Neural progenitor cell (in vitro differentiated cells): ENCODE results near the gene UGT2B11. TPM values are rescaled to one million over a fixed set of nuclear protein-coding genes. Genes with fewer than 3 reads are reported as not detected.
"Not testable (repeated sequence)": the region's sequence is repeated elsewhere in the genome, so short reads cannot be mapped to it uniquely, and the experiment has no call there.

Experiments used
- DNase-seq: peaks from one replicate; pipeline ENCODE4 v3.0.0-alpha.2; 2016; ENCODE audit warnings: low spot score
- H2AFZ ChIP-seq: fragments of 200-600 bp; sonication (generic); replicated peaks from 2 replicates; pipeline ENCODE4 v1.6.1; 2016; ENCODE audit warnings: antibody characterized with exemption
- H3F3A ChIP-seq: fragments of 200-600 bp; sonication (generic); 2 replicates; pipeline ENCODE4 v1.6.1; 2016; ENCODE audit warnings: antibody characterized with exemption, low read depth
- H3K27ac ChIP-seq: fragments of 200-600 bp; sonication (generic); 2 replicates; pipeline ENCODE4 v1.5.1; 2016; ENCODE audit warnings: mild to moderate bottlenecking
- H3K27me3 ChIP-seq: fragments of 200-600 bp; sonication (generic); 2 replicates; pipeline ENCODE4 v1.6.1; 2016; ENCODE audit warnings: mild to moderate bottlenecking, moderate library complexity
- H3K36me3 ChIP-seq: fragments of 200-600 bp; sonication (generic); 2 replicates; pipeline ENCODE4 v1.5.1; 2016
- H3K4me1 ChIP-seq: fragments of 200-600 bp; sonication (generic); 2 replicates; pipeline ENCODE4 v1.6.1; 2016; ENCODE audit warnings: mixed run types
- H3K4me2 ChIP-seq: fragments of 200-600 bp; sonication (generic); 2 replicates; pipeline ENCODE4 v1.6.1; 2016
- H3K4me3 ChIP-seq: fragments of 200-600 bp; sonication (generic); 2 replicates; pipeline ENCODE4 v1.5.1; 2016
- H3K79me2 ChIP-seq: fragments of 200-600 bp; sonication (generic); 2 replicates; pipeline ENCODE4 v1.6.1; 2016; ENCODE audit warnings: low read depth
- H3K9ac ChIP-seq: fragments of 200-600 bp; sonication (generic); 2 replicates; pipeline ENCODE4 v1.6.1; 2016
- H3K9me3 ChIP-seq: fragments of 200-600 bp; sonication (generic); 2 replicates; pipeline ENCODE4 v1.5.1; 2016; ENCODE audit warnings: low read depth
- H4K20me1 ChIP-seq: fragments of 200-600 bp; sonication (generic); 2 replicates; pipeline ENCODE4 v1.6.1; 2016; ENCODE audit warnings: low read depth
- H3K27ac Mint-ChIP-seq: 3 replicates; pipeline ENCODE4 v1.8.0; 2021; ENCODE audit warnings: mixed read lengths
- H3K27me3 Mint-ChIP-seq: 2 replicates; pipeline ENCODE4 v1.8.0; 2022; ENCODE audit warnings: low read depth, mild to moderate bottlenecking, inconsistent platforms, moderate library complexity, mixed read lengths; ENCODE audit not compliant: insufficient read depth
- H3K36me3 Mint-ChIP-seq: 3 replicates; pipeline ENCODE4 v1.8.0; 2021; ENCODE audit warnings: mixed read lengths
- H3K4me1 Mint-ChIP-seq: 3 replicates; pipeline ENCODE4 v1.8.0; 2021; ENCODE audit warnings: mixed read lengths
- H3K4me3 Mint-ChIP-seq: 3 replicates; pipeline ENCODE4 v1.8.0; 2021; ENCODE audit warnings: mild to moderate bottlenecking, moderate library complexity, mixed read lengths
- H3K9me3 Mint-ChIP-seq: 3 replicates; pipeline ENCODE4 v1.8.0; 2020; ENCODE audit warnings: mixed read lengths
- CTCF ChIP-seq: fragments of 200-600 bp; sonication (generic); IDR thresholded peaks from 2 replicates; pipeline ENCODE4 v1.5.1; 2017; ENCODE audit warnings: antibody characterized with exemption, mild to moderate bottlenecking
- EZH2 ChIP-seq: fragments of 200-600 bp; sonication (generic); IDR thresholded peaks from 2 replicates; pipeline ENCODE4 v1.6.1; 2017; ENCODE audit warnings: antibody characterized with exemption, mild to moderate bottlenecking, moderate library complexity
- EZH2phosphoT487 ChIP-seq: fragments of 200-600 bp; sonication (generic); IDR thresholded peaks from 2 replicates; pipeline ENCODE4 v1.6.1; 2017; ENCODE audit warnings: antibody characterized with exemption
- total RNA-seq: library from RNA; depleted of rRNA; stranded (reverse); fragments of >200 nt; gene quantifications from 2 replicates; pipeline ENCODE4 v1.2.3, GENCODE V29; 2015; ENCODE audit warnings: low replicate concordance

Gene UGT2B11
- total RNA-seq, 1 donor from 2014 or later = not detected

- H3K9me3 ChIP-seq = no peaks in the 10 kb centered on the region
- peaks cover 8% of the 10 kb centered on the region for H3K4me1 ChIP-seq
- H3K27me3 ChIP-seq = no peaks in the 10 kb centered on the region
- TF ChIP-seq EZH2phosphoT487 = no peak
- H3K9ac ChIP-seq = no peak overlapping the region
- H3K36me3 ChIP-seq = no peaks in the 10 kb centered on the region
- no peak overlapping the region for H3K27ac Mint-ChIP-seq
- no peaks in the 10 kb centered on the region for H3K79me2 ChIP-seq
- peak overlapping the region; percentile 68 for H3K27ac ChIP-seq
- peak overlapping the region; percentile 33 for H3K4me2 ChIP-seq
- H3K9me3 Mint-ChIP-seq = peaks cover 2% of the 10 kb centered on the region
- H3K27me3 Mint-ChIP-seq = no peaks in the 10 kb centered on the region
- H4K20me1 ChIP-seq = no peaks in the 10 kb centered on the region
- no peaks in the 10 kb centered on the region for H3K36me3 Mint-ChIP-seq
- no peak for DNase-seq
- H3F3A ChIP-seq = no peaks in the 10 kb centered on the region
- peak overlapping the region; percentile 43 for H2AFZ ChIP-seq
- H3K4me1 Mint-ChIP-seq = no peaks in the 10 kb centered on the region
- no peak overlapping the region for H3K4me3 ChIP-seq
- H3K4me3 Mint-ChIP-seq = no peak overlapping the region
Measured at GRCh38 chr4:69239557-69240168, 25.1 kb upstream of the UGT2B11 start.

- DNase-seq = no peak
- Histone ChIP-seq H3K4me3 (no peak overlapping the region), H3K4me2 (peak overlapping the region; percentile 33), H3F3A (no peaks in the 10 kb centered on the region), H3K4me1 (peaks cover 8% of the 10 kb centered on the region), H3K27ac (peak overlapping the region; percentile 68), H3K36me3 (no peaks in the 10 kb centered on the region), H3K9ac (no peak overlapping the region), H3K27me3 (no peaks in the 10 kb centered on the region), H3K9me3 (no peaks in the 10 kb centered on the region), H2AFZ (peak overlapping the region; percentile 43), H4K20me1 (no peaks in the 10 kb centered on the region), H3K79me2 (no peaks in the 10 kb centered on the region)
- H3K27me3 Mint-ChIP-seq = no peaks in the 10 kb centered on the region
- H3K36me3 Mint-ChIP-seq = no peaks in the 10 kb centered on the region
- H3K9me3 Mint-ChIP-seq = peaks cover 2% of the 10 kb centered on the region
- no peak overlapping the region for H3K4me3 Mint-ChIP-seq
- H3K4me1 Mint-ChIP-seq = no peaks in the 10 kb centered on the region
- TF ChIP-seq EZH2phosphoT487 (no peak), CTCF (no peak), EZH2 (no peak)
- no peak overlapping the region for H3K27ac Mint-ChIP-seq
Measured at GRCh38 chr4:69239092-69239491, 24.5 kb upstream of the UGT2B11 start.

GRCh38 chr4:69224891-69225290, 10.3 kb upstream of the UGT2B11 start:
- H3K4me3 Mint-ChIP-seq = no peak overlapping the region
- Histone ChIP-seq H3K27ac (no peak overlapping the region), H3K4me1 (no peaks in the 10 kb centered on the region), H3K4me3 (no peak overlapping the region), H3K4me2 (no peak overlapping the region), H3F3A (no peaks in the 10 kb centered on the region), H3K9ac (no peak overlapping the region), H3K27me3 (no peaks in the 10 kb centered on the region), H3K79me2 (no peaks in the 10 kb centered on the region), H3K9me3 (no peaks in the 10 kb centered on the region), H2AFZ (peak overlapping the region; percentile 63), H4K20me1 (no peaks in the 10 kb centered on the region), H3K36me3 (no peaks in the 10 kb centered on the region)
- no peaks in the 10 kb centered on the region for H3K9me3 Mint-ChIP-seq
- H3K27me3 Mint-ChIP-seq = no peaks in the 10 kb centered on the region
- no peaks in the 10 kb centered on the region for H3K4me1 Mint-ChIP-seq
- H3K27ac Mint-ChIP-seq = no peak overlapping the region
- no peak for DNase-seq
- TF ChIP-seq CTCF (no peak), EZH2 (no peak), EZH2phosphoT487 (no peak)
- no peaks in the 10 kb centered on the region for H3K36me3 Mint-ChIP-seq

- not testable (repeated sequence) for H3K27me3 ChIP-seq, H3K4me3 ChIP-seq, H3K4me1 ChIP-seq, H3K27ac Mint-ChIP-seq, H2AFZ ChIP-seq, H3K4me1 Mint-ChIP-seq, H3K4me2 ChIP-seq, H3K36me3 Mint-ChIP-seq, H3K27ac ChIP-seq, DNase-seq, H3K9me3 ChIP-seq, H3F3A ChIP-seq, H3K79me2 ChIP-seq, H3K27me3 Mint-ChIP-seq, H4K20me1 ChIP-seq, H3K9ac ChIP-seq, H3K4me3 Mint-ChIP-seq, H3K9me3 Mint-ChIP-seq, H3K36me3 ChIP-seq
- peak; percentile 7 for TF ChIP-seq CTCF
Measured at GRCh38 chr4:69223277-69223676, 8.7 kb upstream of the UGT2B11 start.

- H3K4me3 Mint-ChIP-seq, H3K27ac Mint-ChIP-seq, DNase-seq, H3K4me1 ChIP-seq, H3K9me3 Mint-ChIP-seq, H3K79me2 ChIP-seq, H3K36me3 ChIP-seq, H3K27me3 ChIP-seq, H3K36me3 Mint-ChIP-seq, H2AFZ ChIP-seq, H3K9ac ChIP-seq, H3K27me3 Mint-ChIP-seq, H3K4me1 Mint-ChIP-seq, H3F3A ChIP-seq, H3K4me2 ChIP-seq, H4K20me1 ChIP-seq, H3K4me3 ChIP-seq, H3K27ac ChIP-seq, H3K9me3 ChIP-seq: not testable (repeated sequence)
Measured at GRCh38 chr4:69218491-69218890, 3.9 kb upstream of the UGT2B11 start.
